K562 (cell line): ENCODE results near the gene RSPRY1. TPM values are rescaled to one million over a fixed set of nuclear protein-coding genes. Genes with fewer than 3 reads are reported as not detected.

Experiments used
- ATAC-seq: fragments of 200-7000 bp; cut with Tn5 transposase; 3 replicates; pipeline ENCODE4 v1.9.1; 2020; ENCODE audit warnings: moderate library complexity
- BruUV-seq: library from RNA; stranded (reverse); fragments of 400-500 nt; replicated peaks from 2 replicates; lab custom pipeline; 2021; lab: Mats Ljungman, UMichigan
- CTCF ChIA-PET: fragments of 300-600 bp; formaldehyde crosslinking; extraction: SDS; loops from one replicate; lab custom pipeline; 2021; ENCODE audit warnings: low intra/inter-chr PET ratio; lab: Yijun Ruan, JAX
- POLR2A ChIA-PET: fragments of 300-600, 350-650 bp; sonication (Branson Sonifier 250); formaldehyde crosslinking; extraction: SDS; loops from one replicate; lab custom pipeline; 2021; ENCODE audit warnings: antibody characterized with exemption, inconsistent platforms; lab: Yijun Ruan, JAX
- DNase-seq, 4 experiments: peaks; one replicate each; pipeline versions ENCODE4 v3.0.0 to v3.0.0-alpha.2; 2011 to 2018; ENCODE audit warnings: low spot score in 3 of 4, mixed read lengths in 3 of 4; ENCODE audit errors: extremely low read depth in 1 of 4
- FAIRE-seq: peaks from 2 replicates; lab custom pipeline; 2011; peaks lifted over from hg19 to GRCh38; lab: Jason Lieb, UNC
- H2AFZ ChIP-seq: 2 replicates; pipeline ENCODE4 v1.6.0; 2011; ENCODE audit warnings: low read depth, low read length, control low read depth, inconsistent platforms
- H3K27ac ChIP-seq: fragments of 200-600 bp; 3 replicates; pipeline ENCODE4 v1.8.0; 2011; ENCODE audit warnings: low read depth, mild to moderate bottlenecking, control low read depth, inconsistent platforms, low read length, moderate library complexity, mixed read lengths; ENCODE audit errors: extremely low read depth
- H3K27me3 ChIP-seq, 2 experiments: fragments of 300-600 bp in 1 of 2; 2 replicates in 1 of 2; 3 replicates in 1 of 2; pipeline versions ENCODE4 v1.6.0 to v1.8.0; 2011; ENCODE audit warnings: inconsistent platforms in 2 of 2, low read length in 2 of 2, mild to moderate bottlenecking in 1 of 2, mixed read lengths in 1 of 2, moderate library complexity in 1 of 2; ENCODE audit not compliant: control insufficient read depth in 2 of 2, insufficient read depth in 2 of 2
- H3K36me3 ChIP-seq: fragments of 300-600 bp; 3 replicates; pipeline ENCODE4 v1.8.0; 2011; ENCODE audit warnings: mild to moderate bottlenecking, low read length, inconsistent platforms; ENCODE audit not compliant: control insufficient read depth, insufficient read depth
- H3K4me1 ChIP-seq, 2 experiments: fragments of 200-600 bp in 1 of 2; replicated peaks in 1 of 2; 2 replicates in 1 of 2; 3 replicates in 1 of 2; pipeline versions ENCODE4 v1.5.1 to v1.8.0; 2011; ENCODE audit warnings: inconsistent platforms in 2 of 2, low read length in 2 of 2, mild to moderate bottlenecking in 1 of 2, mixed read lengths in 1 of 2, moderate library complexity in 1 of 2; ENCODE audit not compliant: control insufficient read depth in 2 of 2, insufficient read depth in 2 of 2
- H3K4me2 ChIP-seq: 2 replicates; pipeline ENCODE4 v1.6.1; 2011; ENCODE audit warnings: low read length, control low read depth, inconsistent platforms, mixed read lengths; ENCODE audit not compliant: insufficient read depth
- H3K4me3 ChIP-seq: fragments of 200-600 bp; sonication (generic), shearing (Covaris generic); 2 replicates; pipeline ENCODE4 v1.5.1; 2016; ENCODE audit warnings: control low read depth, inconsistent platforms
- H3K79me2 ChIP-seq: fragments of 200-600 bp; 3 replicates; pipeline ENCODE4 v1.8.0; 2011; ENCODE audit warnings: low read length, inconsistent platforms; ENCODE audit not compliant: control insufficient read depth, insufficient read depth
- H3K9ac ChIP-seq, 2 experiments: 2 replicates each; pipeline versions ENCODE4 v1.6.0 to v1.6.1; 2011; ENCODE audit warnings: low read depth in 2 of 2, low read length in 2 of 2, control low read depth in 1 of 2, inconsistent platforms in 1 of 2, mild to moderate bottlenecking in 1 of 2, mixed read lengths in 1 of 2; ENCODE audit not compliant: insufficient read depth in 1 of 2
- H3K9me1 ChIP-seq: one replicate; pipeline ENCODE4 v1.6.0; 2011; ENCODE audit warnings: inconsistent platforms, mild to moderate bottlenecking, low read length, moderate library complexity; ENCODE audit not compliant: control insufficient read depth, insufficient read depth
- H3K9me3 ChIP-seq: replicated peaks from 2 replicates; pipeline ENCODE4 v1.5.1; 2011; ENCODE audit warnings: low read depth, low read length, inconsistent platforms; ENCODE audit not compliant: control insufficient read depth, insufficient read depth
- H4K20me1 ChIP-seq: replicated peaks from 2 replicates; pipeline ENCODE4 v1.6.1; 2011; ENCODE audit warnings: low read length, inconsistent platforms, mixed read lengths; ENCODE audit not compliant: control insufficient read depth, insufficient read depth
- ELF4 ChIP-seq: fragments of 450-650 bp; formaldehyde crosslinking; IDR thresholded peaks from 2 replicates; pipeline ENCODE4 v1.4.0; 2022; ENCODE audit warnings: missing genetic modification characterization
- GMEB1 ChIP-seq: fragments of 250-450 bp; sonication (Bioruptor Pico); IDR thresholded peaks from 2 replicates; pipeline ENCODE4 v1.4.0; 2020; ENCODE audit warnings: mild to moderate bottlenecking
- MCM7 ChIP-seq, 2 experiments: fragments of 450-650 bp; IDR thresholded peaks; 2 replicates each; pipeline ENCODE4 v1.6.1; 2016 to 2018
- PML ChIP-seq: IDR thresholded peaks from 2 replicates; pipeline ENCODE4 v1.6.1; 2012; ENCODE audit warnings: low read length, inconsistent platforms
- RERE ChIP-seq: sonication (generic); formaldehyde crosslinking; IDR thresholded peaks from 2 replicates; pipeline ENCODE4 v1.8.0; 2023; ENCODE audit warnings: missing genetic modification reagents, mild to moderate bottlenecking, borderline replicate concordance
- SMARCB1 ChIP-seq: IDR thresholded peaks from 2 replicates; pipeline ENCODE4 v1.6.1; 2011; ENCODE audit warnings: improper control_type of control experiment, low read depth; ENCODE audit not compliant: insufficient read length
- WHSC1 ChIP-seq: IDR thresholded peaks from one replicate; pipeline ENCODE4 v1.6.1; 2012; ENCODE audit warnings: low read length, control low read depth, inconsistent platforms
- ZNF695 ChIP-seq: fragments of 450-650 bp; formaldehyde crosslinking; IDR thresholded peaks from 2 replicates; pipeline ENCODE4 v1.4.0; 2020; ENCODE audit warnings: mild to moderate bottlenecking, moderate library complexity
- ZNF699 ChIP-seq: fragments of 250-450 bp; sonication (Bioruptor Pico); IDR thresholded peaks from 2 replicates; pipeline ENCODE4 v1.8.0; 2021; ENCODE audit warnings: mild to moderate bottlenecking, moderate library complexity; ENCODE audit not compliant: insufficient replicate concordance
- WGBS: fragments of 100-300 bp; shearing (Covaris generic); methylation state at CpG from one replicate; pipeline ENCODE4 v1.1.6; 2016; ENCODE audit warnings: low coverage, mixed read lengths; ENCODE audit not compliant: insufficient coverage; ENCODE audit errors: missing lambda C conversion rate; 5-methylcytosine and 5-hydroxymethylcytosine counted together
- in situ Hi-C: fragments of 300-500 bp; cut with MboI; formaldehyde crosslinking; loops from 4 replicates; pipeline ENCODE4 v1.15.0; 2018; ENCODE audit warnings: inconsistent platforms, mixed read lengths
- intact Hi-C: fragments of 100-400 bp; cut with micrococcal nuclease; formaldehyde crosslinking; loops from 2 replicates; pipeline ENCODE4 v1.14.2; 2022
- polyA plus RNA-seq, 8 experiments: library from polyadenylated mRNA; depleted of rRNA in 4 of 8; stranded (reverse) in 5 of 8; unstranded in 3 of 8; fragments of >200 nt; fragmentation: Nextera tagmentation in 2 of 8; fragmentation: Illumina TruSeq in 1 of 8; extraction: Ambion mirVana in 2 of 8; extraction: Trizol in 1 of 8; gene quantifications; 2 replicates each; pipeline versions ENCODE4 v1.2.1 to v1.2.3, GENCODE V29; 2011 to 2014; ENCODE audit warnings: inconsistent platforms in 1 of 8, missing spikeins in 1 of 8
- total RNA-seq, 7 experiments: library from RNA; depleted of rRNA in 6 of 7; stranded (reverse); fragments of >200 nt in 6 of 7; fragmentation: Illumina TruSeq in 2 of 7; extraction: Trizol in 2 of 7; gene quantifications; 2 replicates each; pipeline versions ENCODE4 v1.2.1 to v1.2.3, GENCODE V29; 2011 to 2021; ENCODE audit warnings: low replicate concordance in 1 of 7

Gene RSPRY1
- total and polyA plus RNA-seq, 9 of the 15 experiments (the other 6 are each of a cell fraction or from before 2014, with no cell fraction given), result 10.2 to 27.8 (median 20.8) TPM

- H2AFZ ChIP-seq, result no peak overlapping the region
- no peak overlapping the region for H3K4me2 ChIP-seq
- in situ Hi-C loops, result no loop called here
- H3K36me3 ChIP-seq, result peaks cover 70% of the 10 kb centered on the region
- H3K9ac ChIP-seq, result no peak overlapping the region
- H3K4me3 ChIP-seq, result no peak overlapping the region
- peaks cover 2% of the 10 kb centered on the region; the same call in 1 of the 3 replicates for H3K79me2 ChIP-seq
- no peaks in the 10 kb centered on the region for H3K9me1 ChIP-seq
- H4K20me1 ChIP-seq, result 0 out of 2 replicates have a peak, but pooled peaks cover 3% of the 10 kb centered on the region
- no peak for FAIRE-seq
- ATAC-seq, result no peak
- H3K27ac ChIP-seq, result no peak overlapping the region
- CTCF ChIA-PET, result no interaction called here
- H3K4me1 ChIP-seq, result no peaks in the 10 kb centered on the region
- no TSS peak for BruUV-seq
- intact Hi-C loops, result no loop called here
- POLR2A ChIA-PET, result no interaction called here
- DNase-seq, result no peak
- no peaks in the 10 kb centered on the region for H3K9me3 ChIP-seq
- H3K27me3 ChIP-seq, result no peaks in the 10 kb centered on the region
- 100% methylated on average over 1 of the region's 1 CpG for WGBS
- TF ChIP-seq PML (no peak), SMARCB1 (no peak), GMEB1 (CRISPR knock-in tag) (no peak), RERE (CRISPR knock-in tag) (no peak), MCM7 (IDR thresholded peaks at IDR 0.05) (no peak), ELF4 (CRISPR knock-in tag) (no peak), ZNF695 (CRISPR knock-in tag) (no peak), WHSC1 (no peak), ZNF699 (CRISPR knock-in tag) (no peak)
Observed at GRCh38 chr16:57208926-57209325, 22.8 kb downstream of the RSPRY1 start.
